Bone marrow (tissue), 2 donors: Measurements from ENCODE around the gene CLDN8.
A peak's percentile ranks its signal among the peaks of the same experiment; 100 is the strongest.

Source experiments
- DNase-seq, 2 donors: peaks; one replicate each; lab custom pipeline; 2025; lab: John Stamatoyannopoulos, UW

CLDN8 gene

GRCh38 chr21:30206551-30207251 is 9.2 kb downstream of the CLDN8 start:
- DNase-seq = no peak

- no peak for DNase-seq
Measured at GRCh38 chr21:30200000-30200399, 15.9 kb downstream of the CLDN8 start.

DNA sequence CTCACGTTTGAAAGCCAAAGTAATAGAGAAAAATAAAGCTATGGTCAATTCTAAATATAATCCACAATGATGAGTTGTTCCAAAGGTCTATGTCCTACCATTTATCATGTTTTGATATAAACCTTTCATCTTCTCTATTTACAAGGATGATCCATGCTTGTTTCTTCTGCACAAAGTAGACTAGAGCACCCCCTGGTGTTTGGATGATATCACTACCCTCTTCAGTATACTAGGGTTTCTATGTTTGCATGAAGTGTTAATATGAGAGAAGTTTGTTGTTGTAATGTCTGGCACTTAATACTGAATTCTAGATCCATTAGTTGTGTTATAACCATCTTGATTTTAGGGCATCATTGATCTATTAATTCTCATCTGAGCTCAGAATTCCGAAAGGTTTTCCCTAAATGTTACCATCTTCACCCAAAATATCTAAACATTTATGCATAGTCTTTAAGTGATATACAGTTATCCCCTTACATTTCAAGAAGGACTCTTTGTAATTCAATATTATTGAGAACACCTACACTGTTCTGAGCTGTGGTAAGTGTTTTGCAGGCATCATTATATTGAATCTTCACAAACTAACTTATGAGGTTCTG is 21.1 kb downstream of the CLDN8 start:
- DNase-seq = peak in 1 of 2 donors; percentile 3

DNA sequence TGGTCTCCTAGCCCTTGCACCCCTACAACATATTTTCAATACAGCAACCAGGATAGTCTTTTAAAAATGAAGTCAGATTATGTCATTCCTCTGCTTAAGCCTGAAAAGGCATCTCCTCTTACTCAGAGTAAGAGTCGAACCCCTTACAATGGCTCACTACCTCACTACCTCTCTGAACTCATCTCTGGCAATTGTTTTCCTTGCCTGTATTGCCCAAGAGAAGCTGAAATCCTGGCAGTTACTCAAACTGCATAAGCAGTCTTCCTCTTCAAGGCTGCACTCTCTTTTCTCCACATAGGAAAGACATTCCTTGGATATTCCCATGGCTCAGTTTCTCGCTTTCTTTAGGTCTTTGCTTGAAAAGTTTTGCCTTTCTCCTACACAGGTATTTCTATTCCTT is 22.7 kb downstream of the CLDN8 start:
- DNase-seq = no peak

DNA sequence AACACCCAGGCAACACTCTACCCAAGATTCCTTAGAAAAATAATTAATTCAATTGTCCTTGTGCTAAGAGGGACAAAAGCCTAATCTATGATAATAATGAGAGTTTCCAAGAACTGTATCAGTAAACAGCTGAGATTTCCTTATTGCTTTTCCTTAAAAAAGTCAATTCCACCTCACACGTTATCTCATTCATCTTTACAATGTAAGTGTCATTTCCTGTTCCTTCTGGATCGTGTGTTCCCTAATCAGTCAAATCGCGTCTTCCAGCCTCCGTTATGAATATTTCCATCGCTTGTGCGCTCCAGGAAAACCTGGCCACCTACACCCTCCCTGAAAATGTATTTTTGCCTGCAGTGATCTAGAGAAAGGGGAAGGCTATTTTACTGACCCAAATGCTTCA is 25.3 kb downstream of the CLDN8 start:
- DNase-seq = no peak

- DNase-seq = no peak
Measured at GRCh38 chr21:30189773-30190172, 26.1 kb downstream of the CLDN8 start.

DNA sequence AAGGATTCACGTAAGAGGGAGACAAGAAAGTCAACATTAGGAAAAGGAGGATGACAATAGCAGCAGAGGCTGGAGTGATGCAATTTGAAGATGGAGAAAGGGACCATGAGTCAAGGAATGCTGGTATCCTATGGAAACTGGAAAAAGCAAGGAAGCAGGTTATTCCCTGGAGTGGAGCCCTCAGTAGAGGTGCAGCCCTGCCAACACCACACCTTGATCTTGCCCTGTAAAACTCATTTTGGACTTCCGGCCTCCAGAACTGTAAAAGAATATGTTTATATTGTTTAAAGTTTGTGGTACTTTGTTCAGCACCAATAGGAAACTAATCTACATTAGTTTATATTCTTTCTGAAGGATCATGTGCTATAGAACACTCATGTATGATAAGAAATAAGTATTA is 29.7 kb downstream of the CLDN8 start:
- no peak for DNase-seq

- DNase-seq = no peak
Measured at GRCh38 chr21:30168086-30168485, 47.8 kb downstream of the CLDN8 start.

DNA sequence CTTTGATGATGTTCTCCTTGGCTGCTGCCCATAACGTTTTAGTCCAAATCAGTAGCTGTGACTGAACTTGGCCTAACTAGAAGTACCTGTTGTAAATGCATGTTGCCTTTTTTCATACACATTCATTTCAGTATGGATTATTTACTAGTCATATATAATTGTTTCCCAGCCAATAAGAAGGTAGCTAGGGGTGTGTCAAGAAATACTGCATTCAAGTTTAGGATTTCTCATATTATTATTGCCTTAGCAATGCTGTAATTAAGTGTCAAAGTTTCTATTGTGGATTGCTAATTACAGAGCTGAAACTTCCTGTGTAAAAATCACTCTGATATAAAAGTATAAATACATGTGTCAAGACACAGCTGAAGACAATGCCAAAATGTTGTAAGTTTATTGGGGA is 49.2 kb downstream of the CLDN8 start, which contains the start of gene CLDN17:
TSS of gene CLDN17 (minus strand) at position 101 of the 400 bp plus-strand sequence. CDS start 188 bp downstream, outside the sequence.
- DNase-seq = no peak

DNA sequence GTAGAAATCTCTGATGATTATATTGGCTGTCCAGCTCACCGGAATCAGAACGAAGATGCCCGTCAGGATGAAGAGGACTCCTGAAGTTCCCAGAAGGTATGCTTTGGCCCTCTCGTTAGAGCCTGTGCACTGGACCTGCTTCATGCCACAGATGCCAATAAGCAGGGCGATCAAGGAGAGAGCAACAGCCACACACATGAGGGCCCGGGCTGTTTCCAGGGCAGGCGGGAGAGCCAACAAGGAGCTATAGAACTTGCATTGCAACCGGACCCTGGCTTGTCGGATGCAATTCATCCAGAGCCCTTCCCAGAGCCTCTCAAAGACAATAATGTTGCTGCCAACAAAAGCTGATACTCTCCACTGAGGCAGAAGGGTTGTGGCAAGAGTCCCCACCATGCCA is 49.7 kb downstream of the CLDN8 start:
- DNase-seq = no peak

DNA sequence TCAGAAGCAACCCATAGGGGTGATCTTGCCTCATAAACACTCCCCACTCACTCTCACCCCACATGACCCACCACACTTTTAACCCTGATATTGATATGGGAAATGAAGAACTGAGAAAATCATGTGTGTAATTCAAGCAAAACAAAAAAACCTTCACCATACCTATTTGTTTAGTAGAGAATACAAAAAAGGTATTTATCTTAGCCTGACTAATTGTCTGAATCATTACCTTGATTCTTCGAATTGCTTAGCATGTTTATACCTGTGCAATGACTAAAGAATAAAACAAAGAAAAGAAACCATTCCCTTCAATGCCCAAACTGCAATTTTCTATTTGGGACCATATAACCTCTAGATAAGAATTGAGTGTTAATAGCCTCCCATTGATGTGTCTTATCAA is 51.1 kb downstream of the CLDN8 start:
- DNase-seq = no peak
